OCI-LY1 (cell line): Measurements from ENCODE around the gene OR2C1.

ENCODE experiments used
- H2AFZ ChIP-seq: fragments of 200-600 bp; sonication (generic), shearing (Covaris generic); 2 replicates; pipeline ENCODE4 v1.6.0; 2014; ENCODE audit warnings: antibody characterized with exemption, mild to moderate bottlenecking, low read length
- H3F3A ChIP-seq: fragments of 200-600 bp; sonication (generic), shearing (Covaris generic); 2 replicates; pipeline ENCODE4 v1.6.0; 2014; ENCODE audit warnings: mild to moderate bottlenecking, antibody characterized with exemption, low read length, moderate library complexity; ENCODE audit not compliant: insufficient read depth
- H3K27ac ChIP-seq: fragments of 200-600 bp; sonication (generic); 2 replicates; pipeline ENCODE4 v1.5.1; 2014; ENCODE audit warnings: low read length, mixed run types, mild to moderate bottlenecking, low read depth; ENCODE audit not compliant: poor library complexity, severe bottlenecking
- H3K27me3 ChIP-seq: fragments of 200-600 bp; sonication (generic); 2 replicates; pipeline ENCODE4 v1.6.0; 2014; ENCODE audit warnings: antibody characterized with exemption, mild to moderate bottlenecking, low read length, moderate library complexity; ENCODE audit not compliant: insufficient read depth
- H3K36me3 ChIP-seq: fragments of 200-600 bp; sonication (generic); 2 replicates; pipeline ENCODE4 v1.6.1; 2014; ENCODE audit warnings: mild to moderate bottlenecking, antibody characterized with exemption, low read length, moderate library complexity, mixed read lengths; ENCODE audit not compliant: insufficient read depth
- H3K4me1 ChIP-seq: fragments of 200-600 bp; sonication (generic); 2 replicates; pipeline ENCODE4 v1.5.1; 2014; ENCODE audit warnings: mild to moderate bottlenecking, low read length, moderate library complexity; ENCODE audit not compliant: insufficient read depth, severe bottlenecking
- H3K4me2 ChIP-seq: fragments of 200-600 bp; sonication (generic), shearing (Covaris generic); 2 replicates; pipeline ENCODE4 v1.6.1; 2014; ENCODE audit warnings: low read length
- H3K4me3 ChIP-seq: fragments of 200-600 bp; sonication (generic); 2 replicates; pipeline ENCODE4 v1.5.1; 2014; ENCODE audit warnings: low read length, low read depth, mild to moderate bottlenecking, mixed read lengths; ENCODE audit not compliant: poor library complexity, severe bottlenecking
- H3K79me2 ChIP-seq: fragments of 200-600 bp; shearing (Covaris generic); 2 replicates; pipeline ENCODE4 v1.6.1; 2016; ENCODE audit warnings: mixed run types, low read length, mixed read lengths; ENCODE audit not compliant: insufficient read depth
- H3K9ac ChIP-seq: fragments of 200-600 bp; sonication (generic), shearing (Covaris generic); 2 replicates; pipeline ENCODE4 v1.6.1; 2014; ENCODE audit warnings: mild to moderate bottlenecking, low read length, mixed read lengths
- H3K9me2 ChIP-seq: fragments of 200-600 bp; sonication (generic), shearing (Covaris generic); 2 replicates; pipeline ENCODE4 v1.6.1; 2014; ENCODE audit warnings: low read depth, mild to moderate bottlenecking, low read length, mixed read lengths
- H3K9me3 ChIP-seq: fragments of 200-600 bp; shearing (Covaris generic); 2 replicates; pipeline ENCODE4 v1.6.1; 2014; ENCODE audit warnings: low read length, mixed read lengths
- H4K20me1 ChIP-seq: fragments of 200-600 bp; sonication (generic), shearing (Covaris generic); 2 replicates; pipeline ENCODE4 v1.6.0; 2016; ENCODE audit warnings: mild to moderate bottlenecking, low read length; ENCODE audit not compliant: insufficient read depth
- EZH2 ChIP-seq: fragments of 200-600 bp; sonication (generic), shearing (Covaris generic); IDR thresholded peaks from 2 replicates; pipeline ENCODE4 v1.8.0; 2017; ENCODE audit warnings: borderline replicate concordance, mixed run types, mild to moderate bottlenecking, antibody characterized with exemption, low read length, moderate library complexity, mixed read lengths
- TF ChIP-seq, protein P1 (sequence below): fragments of 200-600 bp; sonication (generic), shearing (Covaris generic); IDR thresholded peaks from 2 replicates; pipeline ENCODE4 v1.5.1; 2017; ENCODE audit warnings: mild to moderate bottlenecking, antibody characterized with exemption, low read length, moderate library complexity, mixed read lengths

Gene OR2C1

DNA sequence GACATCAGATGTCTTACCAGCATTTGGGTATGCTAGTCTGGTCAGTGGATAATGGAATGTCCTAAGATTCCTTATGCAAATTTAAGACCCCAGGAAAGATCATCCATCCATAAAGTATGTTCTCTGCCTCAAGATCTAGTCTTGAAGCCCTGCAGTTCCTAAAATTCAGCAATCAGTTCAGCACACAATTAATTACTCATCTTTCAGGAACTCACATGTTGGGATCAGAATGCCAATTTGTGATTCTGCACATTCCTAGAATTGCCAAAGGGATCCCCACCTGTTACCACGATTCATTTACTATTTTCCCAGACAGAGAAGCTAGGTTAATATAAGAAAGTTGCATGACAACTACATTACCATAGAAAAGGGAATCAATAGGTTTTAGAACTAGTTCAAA is 3.2 kb downstream of the OR2C1 start:
- Histone ChIP-seq H3K4me2 (no peak overlapping the region), H3K27me3 (no peaks in the 10 kb centered on the region)

DNA sequence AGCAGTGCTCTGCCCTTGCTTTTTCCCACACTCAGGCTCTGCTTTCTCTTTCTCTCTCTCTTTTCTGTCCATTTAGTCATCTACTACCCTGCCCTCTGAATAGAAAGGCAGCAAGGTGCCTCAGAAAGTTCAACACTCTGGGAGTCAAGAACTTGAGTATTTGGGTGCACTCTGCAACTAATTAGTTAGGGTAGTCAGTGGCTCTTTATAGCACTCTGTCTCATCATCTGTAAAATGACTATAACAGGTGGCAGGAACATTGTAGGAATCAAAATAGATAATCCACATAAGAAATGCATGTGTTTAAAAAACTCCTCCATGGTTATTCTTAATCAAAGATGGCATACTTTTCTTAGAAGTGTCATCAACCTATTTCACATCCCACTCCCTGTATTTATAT is 7.2 kb downstream of the OR2C1 start:
- Histone ChIP-seq H2AFZ (no peak overlapping the region), H3K27ac (no peak overlapping the region), H3F3A (no peaks in the 10 kb centered on the region), H3K9ac (no peak overlapping the region), H3K9me2 (no peaks in the 10 kb centered on the region), H3K79me2 (no peaks in the 10 kb centered on the region), H3K4me2 (no peak overlapping the region), H3K27me3 (no peaks in the 10 kb centered on the region), H4K20me1 (no peaks in the 10 kb centered on the region), H3K9me3 (no peaks in the 10 kb centered on the region), H3K4me3 (no peak overlapping the region), H3K4me1 (no peaks in the 10 kb centered on the region), H3K36me3 (no peaks in the 10 kb centered on the region)
- TF ChIP-seq, protein P1, sequence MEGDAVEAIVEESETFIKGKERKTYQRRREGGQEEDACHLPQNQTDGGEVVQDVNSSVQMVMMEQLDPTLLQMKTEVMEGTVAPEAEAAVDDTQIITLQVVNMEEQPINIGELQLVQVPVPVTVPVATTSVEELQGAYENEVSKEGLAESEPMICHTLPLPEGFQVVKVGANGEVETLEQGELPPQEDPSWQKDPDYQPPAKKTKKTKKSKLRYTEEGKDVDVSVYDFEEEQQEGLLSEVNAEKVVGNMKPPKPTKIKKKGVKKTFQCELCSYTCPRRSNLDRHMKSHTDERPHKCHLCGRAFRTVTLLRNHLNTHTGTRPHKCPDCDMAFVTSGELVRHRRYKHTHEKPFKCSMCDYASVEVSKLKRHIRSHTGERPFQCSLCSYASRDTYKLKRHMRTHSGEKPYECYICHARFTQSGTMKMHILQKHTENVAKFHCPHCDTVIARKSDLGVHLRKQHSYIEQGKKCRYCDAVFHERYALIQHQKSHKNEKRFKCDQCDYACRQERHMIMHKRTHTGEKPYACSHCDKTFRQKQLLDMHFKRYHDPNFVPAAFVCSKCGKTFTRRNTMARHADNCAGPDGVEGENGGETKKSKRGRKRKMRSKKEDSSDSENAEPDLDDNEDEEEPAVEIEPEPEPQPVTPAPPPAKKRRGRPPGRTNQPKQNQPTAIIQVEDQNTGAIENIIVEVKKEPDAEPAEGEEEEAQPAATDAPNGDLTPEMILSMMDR = no peak
- no peak for TF ChIP-seq EZH2

More for the DNA sequence above, 3.2 kb downstream of the OR2C1 start:
- no peak overlapping the region for H2AFZ ChIP-seq
- H4K20me1 ChIP-seq = no peaks in the 10 kb centered on the region
- no peak overlapping the region for H3K27ac ChIP-seq
- no peaks in the 10 kb centered on the region for H3K9me2 ChIP-seq
- H3K4me3 ChIP-seq = no peak overlapping the region
- no peaks in the 10 kb centered on the region for H3K36me3 ChIP-seq
- no peaks in the 10 kb centered on the region for H3F3A ChIP-seq
- H3K4me1 ChIP-seq = no peaks in the 10 kb centered on the region
- no peaks in the 10 kb centered on the region for H3K79me2 ChIP-seq
- no peak for TF ChIP-seq EZH2
- TF ChIP-seq, protein P1 = no peak
- no peak overlapping the region for H3K9ac ChIP-seq
- H3K9me3 ChIP-seq = no peaks in the 10 kb centered on the region

DNA sequence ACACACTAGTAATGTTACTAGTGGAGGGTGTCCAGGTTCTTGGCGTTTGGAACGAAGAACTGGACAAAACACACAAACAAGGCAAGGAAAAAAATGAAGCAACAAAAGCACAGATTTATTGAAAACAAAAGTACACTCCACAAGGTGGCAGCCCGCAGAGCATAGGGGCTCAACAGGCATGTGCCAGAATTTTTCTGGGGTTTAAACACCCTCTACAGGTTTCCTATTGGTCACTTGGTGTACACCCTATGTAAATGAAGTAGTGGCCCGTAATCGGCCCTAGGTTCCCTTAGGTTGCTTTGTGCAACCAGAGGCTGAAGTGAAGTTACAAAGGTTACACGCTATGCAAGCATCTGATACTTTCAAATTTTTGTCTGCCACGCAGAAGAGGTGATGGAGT is 8.1 kb downstream of the OR2C1 start:
- Histone ChIP-seq H4K20me1 (no peaks in the 10 kb centered on the region), H3K79me2 (no peaks in the 10 kb centered on the region), H3K9me2 (no peaks in the 10 kb centered on the region), H3K9ac (no peak overlapping the region), H3K27me3 (no peaks in the 10 kb centered on the region), H3K4me3 (no peak overlapping the region), H3K27ac (no peak overlapping the region), H3K9me3 (no peaks in the 10 kb centered on the region), H3K4me2 (no peak overlapping the region), H2AFZ (no peak overlapping the region), H3K36me3 (no peaks in the 10 kb centered on the region), H3K4me1 (no peaks in the 10 kb centered on the region), H3F3A (no peaks in the 10 kb centered on the region)
- TF ChIP-seq, protein P1 = peak; percentile 20; the same call in 1 of the 2 replicates
- TF ChIP-seq EZH2 = no peak
